ENCODE results near the gene AQP12B.

Gene AQP12B

GRCh38 chr2:240632306-240632721 is 50.4 kb downstream of the AQP12B start:
- no peak for DNase-seq (ENCODE audit: low spot score)

GRCh38 chr2:240631548-240632305 is 51.0 kb downstream of the AQP12B start:
- no peak for DNase-seq (ENCODE audit: low spot score)

GRCh38 chr2:240630771-240631547 is 51.7 kb downstream of the AQP12B start:
- DNase-seq (ENCODE audit: low spot score): no peak

GRCh38 chr2:240629968-240630770 is 52.5 kb downstream of the AQP12B start:
- no peak for DNase-seq (ENCODE audit: low spot score)

- no peak for DNase-seq (ENCODE audit: low spot score)
Observed at GRCh38 chr2:240629619-240629967, 53.1 kb downstream of the AQP12B start.

- no peak for DNase-seq (ENCODE audit: low spot score)
Observed at GRCh38 chr2:240628808-240629618, 53.7 kb downstream of the AQP12B start.

GRCh38 chr2:240628507-240628807 is 54.2 kb downstream of the AQP12B start:
- DNase-seq (ENCODE audit: low spot score): no peak

GRCh38 chr2:240627736-240628506 is 54.8 kb downstream of the AQP12B start:
- DNase-seq (ENCODE audit: low spot score): no peak

GRCh38 chr2:240626531-240627300 is 56.0 kb downstream of the AQP12B start:
- DNase-seq (ENCODE audit: low spot score): peak; percentile 40

Measured in germinal center (tissue), 1 donor.